GM21526 (cell line): ENCODE results near the gene MSH5.
"Not testable (repeated sequence)": the region's sequence is repeated elsewhere in the genome, so short reads cannot be mapped to it uniquely, and the experiment has no call there.

Experiments
- ATAC-seq: cut with Tn5 transposase; IDR thresholded peaks from one replicate; pipeline ENCODE4 v1.9.1; 2021; ENCODE audit warnings: moderate library complexity; ENCODE audit not compliant: unreplicated experiment, low FRiP score

The MSH5 gene

GRCh38 chr6:31776485-31776988, 36.7 kb downstream of the MSH5 start:
- no peak for ATAC-seq

- ATAC-seq: peak; percentile 42
Observed at GRCh38 chr6:31776989-31777666, 37.3 kb downstream of the MSH5 start, which contains the start of gene VWA7. Gene VWA7, minus strand, starts transcription at chr6:31777328. Its CDS starts 549 bp downstream, at chr6:31776779.

- no peak for ATAC-seq
Observed at GRCh38 chr6:31777667-31778050, 37.9 kb downstream of the MSH5 start.

- no peak for ATAC-seq
Observed at GRCh38 chr6:31778193-31778592, 38.4 kb downstream of the MSH5 start.

GRCh38 chr6:31778999-31779885, 39.4 kb downstream of the MSH5 start:
- ATAC-seq: no peak

- no peak for ATAC-seq
Observed at GRCh38 chr6:31779908-31780307, 40.1 kb downstream of the MSH5 start.

GRCh38 chr6:31780507-31781243, 40.9 kb downstream of the MSH5 start:
- ATAC-seq: no peak

- ATAC-seq: no peak
Observed at GRCh38 chr6:31781244-31782125, 41.7 kb downstream of the MSH5 start.

GRCh38 chr6:31782126-31782855, 42.5 kb downstream of the MSH5 start:
- ATAC-seq: no peak

GRCh38 chr6:31784098-31784925, 44.5 kb downstream of the MSH5 start:
- ATAC-seq: no peak

GRCh38 chr6:31785475-31785874, 45.7 kb downstream of the MSH5 start:
- no peak for ATAC-seq

GRCh38 chr6:31791324-31792089, 51.7 kb downstream of the MSH5 start:
- ATAC-seq: no peak

- no peak for ATAC-seq
Observed at GRCh38 chr6:31792090-31792374, 52.2 kb downstream of the MSH5 start.

- no peak for ATAC-seq
Observed at GRCh38 chr6:31792761-31793171, 53.0 kb downstream of the MSH5 start.

- not testable (repeated sequence) for ATAC-seq
Observed at GRCh38 chr6:31793927-31794245, 54.1 kb downstream of the MSH5 start.

- no peak for ATAC-seq
Observed at GRCh38 chr6:31794294-31794865, 54.6 kb downstream of the MSH5 start.

GRCh38 chr6:31794866-31795615, 55.2 kb downstream of the MSH5 start:
- no peak for ATAC-seq
